B cell (primary cell): ENCODE results near the gene PRR3. TPM values are rescaled to one million over a fixed set of nuclear protein-coding genes. Genes with fewer than 3 reads are reported as not detected.

Experiments used
- ATAC-seq: fragments of 200-7000 bp; cut with Tn5 transposase; one replicate; pipeline ENCODE4 v1.10.0; 2021; ENCODE audit warnings: low read depth, mild to moderate bottlenecking, moderate number of reproducible peaks, moderate library complexity
- CTCF ChIA-PET: fragments of 350-600 bp; sonication (Branson Sonifier 250); formaldehyde crosslinking; loops from one replicate; lab custom pipeline; 2021; ENCODE audit warnings: antibody characterized with exemption, inconsistent platforms; lab: Charles Lee
- POLR2A ChIA-PET: fragments of 350-600 bp; sonication (Branson Sonifier 250); formaldehyde crosslinking; loops from one replicate; lab custom pipeline; 2021; ENCODE audit warnings: antibody characterized with exemption; lab: Charles Lee
- DNase-seq: peaks from one replicate; pipeline ENCODE4 v3.0.0; 2013
- H2AFZ ChIP-seq: 2 replicates; pipeline ENCODE4 v1.6.1; 2012; ENCODE audit warnings: mild to moderate bottlenecking, low read depth, low read length; ENCODE audit not compliant: insufficient read depth, poor library complexity, severe bottlenecking
- H3K27ac ChIP-seq, 2 donors: 1 replicate in 1 of 2; 2 replicates in 1 of 2; pipeline ENCODE4 v1.5.1; 2012 to 2013; ENCODE audit warnings: low read length in 2 of 2, mild to moderate bottlenecking in 2 of 2, moderate library complexity in 1 of 2
- H3K27me3 ChIP-seq, 4 experiments: fragments of 200-600 bp in 1 of 4; sonication (generic) in 1 of 4; replicated peaks in 1 of 4; 1 replicate in 2 of 4; 2 replicates in 2 of 4; pipeline versions ENCODE4 v1.6.1 to v1.7.0; 2013 to 2016; ENCODE audit warnings: low read length in 3 of 4, mild to moderate bottlenecking in 2 of 4, mixed read lengths in 1 of 4, moderate library complexity in 1 of 4; ENCODE audit not compliant: insufficient read depth in 4 of 4, control insufficient read depth in 3 of 4; ENCODE audit errors: control extremely low read depth in 1 of 4
- H3K36me3 ChIP-seq, 2 experiments: replicated peaks in 1 of 2; 1 replicate in 1 of 2; 2 replicates in 1 of 2; pipeline versions ENCODE4 v1.6.1 to v1.7.1; 2013; ENCODE audit warnings: low read length in 1 of 2; ENCODE audit not compliant: insufficient read depth in 2 of 2, control insufficient read depth in 1 of 2; ENCODE audit errors: control extremely low read depth in 1 of 2, extremely low read depth in 1 of 2
- H3K4me1 ChIP-seq, 2 donors: fragments of 200-600 bp in 1 of 2; sonication (generic) in 1 of 2; 1 replicate in 1 of 2; 2 replicates in 1 of 2; pipeline versions ENCODE4 v1.5.1 to v1.6.1; 2013 to 2017; ENCODE audit warnings: low read length in 2 of 2; ENCODE audit not compliant: control insufficient read depth in 2 of 2, insufficient read depth in 2 of 2
- H3K4me2 ChIP-seq: replicated peaks from 2 replicates; pipeline ENCODE3; 2012; ENCODE audit warnings: mild to moderate bottlenecking, low read depth, low read length; ENCODE audit not compliant: poor library complexity, severe bottlenecking
- H3K4me3 ChIP-seq, 5 experiments: fragments of 200-600 bp in 1 of 5; sonication (generic) in 1 of 5; 1 replicate in 3 of 5; 2 replicates in 2 of 5; pipeline versions ENCODE4 v1.5.1 to v1.7.0; 2011 to 2016; ENCODE audit warnings: low read length in 4 of 5, mild to moderate bottlenecking in 4 of 5, low read depth in 2 of 5, control low read depth in 1 of 5, moderate library complexity in 1 of 5; ENCODE audit not compliant: insufficient read depth in 1 of 5; ENCODE audit errors: control extremely low read depth in 1 of 5, extremely low read depth in 1 of 5
- H3K79me2 ChIP-seq: fragments of 200-600 bp; sonication (generic); one replicate; pipeline ENCODE4 v1.6.0; 2016; ENCODE audit warnings: low read length; ENCODE audit not compliant: control insufficient read depth, insufficient read depth
- H3K9ac ChIP-seq: fragments of 200-600 bp; sonication (generic); 2 replicates; pipeline ENCODE4 v1.6.1; 2017; ENCODE audit warnings: mild to moderate bottlenecking, low read length, moderate library complexity
- H3K9me3 ChIP-seq, 3 donors: one replicate each; pipeline versions ENCODE4 v1.6.1 to v1.7.1; 2013; ENCODE audit warnings: low read length in 2 of 3; ENCODE audit not compliant: control insufficient read depth in 2 of 3, insufficient read depth in 1 of 3; ENCODE audit errors: control extremely low read depth in 1 of 3
- H4K20me1 ChIP-seq: 2 replicates; pipeline ENCODE4 v1.6.0; 2012; ENCODE audit warnings: mild to moderate bottlenecking, low read length; ENCODE audit not compliant: insufficient read depth, control insufficient read depth, poor library complexity, severe bottlenecking
- H3K27ac Mint-ChIP-seq: one replicate; pipeline ENCODE4 v1.8.0; 2021; ENCODE audit warnings: mixed read lengths
- H3K27me3 Mint-ChIP-seq: one replicate; pipeline ENCODE4 v1.8.0; 2021; ENCODE audit warnings: mixed read lengths
- H3K4me1 Mint-ChIP-seq: one replicate; pipeline ENCODE4 v1.8.0; 2021; ENCODE audit warnings: mixed read lengths
- H3K4me3 Mint-ChIP-seq: one replicate; pipeline ENCODE4 v1.8.0; 2021; ENCODE audit warnings: mixed read lengths
- H3K9me3 Mint-ChIP-seq: one replicate; pipeline ENCODE4 v1.8.0; 2022; ENCODE audit warnings: mixed read lengths; ENCODE audit not compliant: insufficient read depth
- EZH2 ChIP-seq: IDR thresholded peaks from 2 replicates; pipeline ENCODE4 v1.6.1; 2012; ENCODE audit warnings: borderline replicate concordance, low read depth, mild to moderate bottlenecking, moderate library complexity, low read length; ENCODE audit not compliant: insufficient read depth, poor library complexity, severe bottlenecking
- WGBS: methylation state at CpG from one replicate; pipeline ENCODE4 v1.1.5; 2013; ENCODE audit warnings: missing lambda C conversion rate; ENCODE audit not compliant: insufficient coverage; 5-methylcytosine and 5-hydroxymethylcytosine counted together
- intact Hi-C: fragments of 100-400 bp; cut with micrococcal nuclease; formaldehyde crosslinking; loops from one replicate; pipeline ENCODE4 v1.10.0; 2022
- polyA plus RNA-seq: library from polyadenylated mRNA; depleted of rRNA; stranded (reverse); fragments of >200 nt; gene quantifications from 2 replicates; pipeline ENCODE4 v1.2.3, GENCODE V29; 2012
- total RNA-seq, 2 donors: library from RNA; stranded (reverse); fragments of 120-200 nt in 1 of 2; gene quantifications; 1 replicate in 1 of 2; 2 replicates in 1 of 2; pipeline versions ENCODE4 v1.2.3 to v1.2.4, GENCODE V29; 2013 to 2022
- TF ChIP-seq, protein P1 (sequence below): fragments of 200-600 bp; IDR thresholded peaks from one replicate; pipeline ENCODE4 v1.8.0; 2022; ENCODE audit warnings: antibody characterized with exemption, mild to moderate bottlenecking

PRR3 gene
- total and polyA plus RNA-seq, 2 donors (not counting 1 experiment from before 2014, with no cell fraction given) = 15.0 to 30.3 TPM

DNA sequence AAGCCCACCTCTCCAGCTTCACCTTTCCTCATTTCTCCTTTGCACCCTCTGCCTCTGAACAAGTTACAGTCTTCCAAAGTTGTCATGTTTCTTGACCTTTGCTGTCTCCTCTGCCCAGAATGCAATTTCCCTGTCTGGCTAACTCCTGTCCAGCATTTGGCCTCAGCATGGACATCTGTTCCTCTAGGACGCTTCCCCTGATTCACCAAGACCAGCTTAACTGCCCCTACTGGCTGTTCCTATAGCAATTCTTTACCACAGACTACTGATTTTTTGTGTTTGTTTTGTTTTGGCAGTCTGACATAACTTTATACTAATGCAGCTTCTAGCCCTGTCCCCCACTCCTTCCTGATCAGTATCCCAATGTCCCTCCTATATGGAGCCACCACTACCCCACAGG is 14.2 kb upstream of the PRR3 start:
- no peaks in the 10 kb centered on the region for H3K9me3 Mint-ChIP-seq
- H3K4me1 Mint-ChIP-seq = peaks cover 30% of the 10 kb centered on the region
- H3K27ac Mint-ChIP-seq = peak overlapping the region; percentile 87
- Histone ChIP-seq H3K79me2 (no peaks in the 10 kb centered on the region), H3K4me3 (peak overlapping the region in 1 of 5 experiments; percentile 73), H3K27ac (peak overlapping the region; percentile 71 to 89), H3K4me1 (peaks cover 18 to 29% of the 10 kb centered on the region in 2 donors), H3K9me3 (no peaks in the 10 kb centered on the region), H3K27me3 (no peaks in the 10 kb centered on the region), H3K9ac (peak overlapping the region; percentile 62), H3K36me3 (peaks cover 0 to 21% of the 10 kb centered on the region in 2 experiments), H2AFZ (no peak overlapping the region), H3K4me2 (peak overlapping the region; percentile 77), H4K20me1 (no peaks in the 10 kb centered on the region)
- intact Hi-C loops = loop anchor here (2.0 kb wide), 2 partner anchors 54 to 72 kb away; no protein-coding TSS in a partner anchor
- no peak for DNase-seq
- ChIA-PET CTCF (interaction anchor here (0.9 to 15.6 kb wide), 28 partner anchors 11 to 188 kb away, joined by 3 to 681 read pairs (median 16); partner anchors contain the start of genes ABCF1, GNL1, PRR3 and TUBB), POLR2A (interaction anchor here (0.6 to 2.6 kb wide), 6 partner anchors 13 to 948 kb away, joined by 3 to 10 read pairs (median 6); partner anchors contain the start of genes GNL1 and PRR3)
- no peak for TF ChIP-seq EZH2
- TF ChIP-seq, protein P1, sequence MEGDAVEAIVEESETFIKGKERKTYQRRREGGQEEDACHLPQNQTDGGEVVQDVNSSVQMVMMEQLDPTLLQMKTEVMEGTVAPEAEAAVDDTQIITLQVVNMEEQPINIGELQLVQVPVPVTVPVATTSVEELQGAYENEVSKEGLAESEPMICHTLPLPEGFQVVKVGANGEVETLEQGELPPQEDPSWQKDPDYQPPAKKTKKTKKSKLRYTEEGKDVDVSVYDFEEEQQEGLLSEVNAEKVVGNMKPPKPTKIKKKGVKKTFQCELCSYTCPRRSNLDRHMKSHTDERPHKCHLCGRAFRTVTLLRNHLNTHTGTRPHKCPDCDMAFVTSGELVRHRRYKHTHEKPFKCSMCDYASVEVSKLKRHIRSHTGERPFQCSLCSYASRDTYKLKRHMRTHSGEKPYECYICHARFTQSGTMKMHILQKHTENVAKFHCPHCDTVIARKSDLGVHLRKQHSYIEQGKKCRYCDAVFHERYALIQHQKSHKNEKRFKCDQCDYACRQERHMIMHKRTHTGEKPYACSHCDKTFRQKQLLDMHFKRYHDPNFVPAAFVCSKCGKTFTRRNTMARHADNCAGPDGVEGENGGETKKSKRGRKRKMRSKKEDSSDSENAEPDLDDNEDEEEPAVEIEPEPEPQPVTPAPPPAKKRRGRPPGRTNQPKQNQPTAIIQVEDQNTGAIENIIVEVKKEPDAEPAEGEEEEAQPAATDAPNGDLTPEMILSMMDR = peak; percentile 23
- no peaks in the 10 kb centered on the region for H3K27me3 Mint-ChIP-seq
- no peak for ATAC-seq
- no CpG with 5 or more reads among the region's 1 CpG for WGBS
- H3K4me3 Mint-ChIP-seq = peak overlapping the region; percentile 88

DNA sequence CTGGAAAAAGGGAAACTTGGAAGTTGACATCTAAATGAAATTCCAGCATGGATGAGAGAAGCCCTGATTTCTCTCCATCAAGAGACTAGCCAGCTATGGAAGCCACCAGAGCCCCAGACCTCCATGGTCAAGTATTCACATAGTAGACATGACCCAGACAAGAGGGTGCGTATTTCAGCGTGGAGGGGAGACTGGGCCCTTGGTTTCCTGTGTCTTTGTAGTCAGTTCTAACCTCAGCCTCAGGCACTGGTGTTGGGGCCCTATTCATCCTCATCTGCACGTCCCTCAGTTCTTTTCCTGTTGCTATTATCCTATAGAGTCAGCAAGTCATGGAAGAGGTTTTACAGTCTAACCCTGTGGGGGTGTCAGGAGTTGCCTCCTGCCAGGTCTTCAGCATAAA is 13.3 kb upstream of the PRR3 start:
- Histone ChIP-seq H3K36me3 (peaks cover 0 to 27% of the 10 kb centered on the region in 2 experiments), H3K4me2 (no peak overlapping the region), H3K9me3 (no peaks in the 10 kb centered on the region), H3K79me2 (no peaks in the 10 kb centered on the region), H2AFZ (no peak overlapping the region), H3K27ac (no peak overlapping the region), H3K4me3 (no peak overlapping the region), H3K9ac (no peak overlapping the region), H3K4me1 (peaks cover 18 to 29% of the 10 kb centered on the region in 2 donors), H4K20me1 (no peaks in the 10 kb centered on the region), H3K27me3 (no peaks in the 10 kb centered on the region)
- CTCF ChIA-PET = interaction anchor here (0.9 to 15.6 kb wide), 22 partner anchors 10 to 187 kb away, joined by 3 to 681 read pairs (median 16); partner anchors contain the start of genes GNL1, MRPS18B and PRR3
- intact Hi-C loops = loop anchor here (1.0 to 2.0 kb wide), 4 partner anchors 53 to 91 kb away; no protein-coding TSS in a partner anchor
- POLR2A ChIA-PET = interaction anchor here (0.7 to 2.3 kb wide), 3 partner anchors 12 to 50 kb away, joined by 3 to 9 read pairs (median 5); no protein-coding TSS in a partner anchor
- no peak for TF ChIP-seq EZH2
- peaks cover 30% of the 10 kb centered on the region for H3K4me1 Mint-ChIP-seq
- no peak for DNase-seq
- H3K27ac Mint-ChIP-seq = peak overlapping the region; percentile 23
- no peak overlapping the region for H3K4me3 Mint-ChIP-seq
- no peaks in the 10 kb centered on the region for H3K9me3 Mint-ChIP-seq
- no CpG with 5 or more reads among the region's 3 CpGs for WGBS
- no peak for ATAC-seq
- H3K27me3 Mint-ChIP-seq = no peaks in the 10 kb centered on the region
